Heart left ventricle (tissue), 13 donors: Measurements from ENCODE around the gene PKN2.

Experiments
- CTCF ChIP-seq, 12 donors: fragments of 200-600 bp; sonication (generic) in 4 of 12; IDR thresholded peaks; one replicate each; pipeline versions ENCODE4 v1.5.0 to v1.8.0; 2018 to 2022; ENCODE audit warnings: antibody characterized with exemption in 12 of 12, mild to moderate bottlenecking in 5 of 12
- POLR2A ChIP-seq, 2 donors: fragments of 450-650 bp; IDR thresholded peaks; one replicate each; pipeline ENCODE4 v1.6.1; 2017; ENCODE audit warnings: antibody characterized with exemption in 2 of 2, mild to moderate bottlenecking in 2 of 2, moderate library complexity in 2 of 2
- donor health status: ischemic (EF 13 %, LVEDD 7.1; RV severe dilation, severe dysfunction).
- donor health status: DM: no; HTN: yes; CAD: no.
- donor health status: DM: no; HTN: no; CAD: no.
- donor health status: ischemic (EF 25% LVEDD 6.9; RV normal size, moderate dysfunction).
- donor health status: ischemic (EF 25% LVEDD 5.7; RV mildly dilated, moderate dysfunction).
- donor health status: ischemic (EF 35%, LVEDD 5.7; RV mildly dilated, moderate dysfunction).
- donor health status: nonischemic (EF 11% LVEDD 7.7; RV severe dilation, severe dysfunction).
- donor health status: DM: yes; HTN: yes; CAD: no.
- donor health status: PGD.
- donor health status: ischemic (EF 29% LVEDD 5.4; RV normal size, mild dysfunction).
- donor health status: nonischemic (EF 23%, LVEDD 6.1; RV moderate dilation, normal function).

- TF ChIP-seq CTCF (IDR thresholded peaks at IDR 0.05) (no peak), POLR2A (IDR thresholded peaks at IDR 0.05) (no peak)
Observed at GRCh38 chr1:88698764-88699163, 14.7 kb downstream of the PKN2 start.
